ENCODE results near the gene GNRHR. TPM values are rescaled to one million over a fixed set of nuclear protein-coding genes. Genes with fewer than 3 reads are reported as not detected.

GNRHR gene, protein sequence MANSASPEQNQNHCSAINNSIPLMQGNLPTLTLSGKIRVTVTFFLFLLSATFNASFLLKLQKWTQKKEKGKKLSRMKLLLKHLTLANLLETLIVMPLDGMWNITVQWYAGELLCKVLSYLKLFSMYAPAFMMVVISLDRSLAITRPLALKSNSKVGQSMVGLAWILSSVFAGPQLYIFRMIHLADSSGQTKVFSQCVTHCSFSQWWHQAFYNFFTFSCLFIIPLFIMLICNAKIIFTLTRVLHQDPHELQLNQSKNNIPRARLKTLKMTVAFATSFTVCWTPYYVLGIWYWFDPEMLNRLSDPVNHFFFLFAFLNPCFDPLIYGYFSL
- polyA plus RNA-seq (2013, experiment 1 of 2) = not detected
- not detected for polyA plus RNA-seq (2013, experiment 2 of 2)

DNA sequence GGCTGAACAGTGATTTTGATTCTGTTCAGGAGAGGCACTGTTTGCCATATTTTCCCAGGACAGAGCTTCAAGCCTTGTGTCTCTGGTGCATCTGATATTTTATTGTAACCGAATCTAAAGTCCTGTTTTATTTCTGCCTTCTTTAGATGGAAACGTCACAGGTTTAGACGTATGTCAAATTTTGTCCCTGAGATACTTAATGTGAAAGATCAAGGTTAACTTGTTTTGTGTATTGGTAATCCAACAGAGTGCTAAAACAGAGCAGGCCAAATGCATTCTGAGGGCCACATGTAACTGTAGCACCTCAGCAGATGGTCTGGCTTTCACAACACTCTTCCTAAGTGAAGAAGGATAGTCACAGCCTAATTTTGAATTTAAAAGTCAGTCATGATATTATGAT is at the start of gene GNRHR:
TSS of gene GNRHR (minus strand) at position 101 of the 400 bp plus-strand sequence. CDS start at position 48, 53 bp downstream.
- Histone ChIP-seq H3K4ac (ENCODE audit: low read length) (no peak within 1 kb of the TSS), H3K27me3 (ENCODE audit: control insufficient read depth in 3 of 3, insufficient read depth in 3 of 3, low read depth in 1 of 3, low read length in 3 of 3) (no peaks in the 10 kb centered on the region), H3K9me3 (replicated peaks in 1 of 2; ENCODE audit: control insufficient read depth in 2 of 2, insufficient read depth in 1 of 2, low read depth in 1 of 2, low read length in 2 of 2) (no peaks in the 10 kb centered on the region), H3K18ac (ENCODE audit: low read length) (no peak within 1 kb of the TSS), H3K36me3 (replicated peaks in 1 of 2; ENCODE audit: control insufficient read depth in 2 of 2, insufficient read depth in 2 of 2, low read length in 2 of 2) (no peaks in the 10 kb centered on the region), H3K14ac (ENCODE audit: low read length) (no peak within 1 kb of the TSS), H2BK5ac (ENCODE audit: low read length) (no peak within 1 kb of the TSS), H3K23ac (ENCODE audit: low read depth, low read length, poor library complexity) (no peak within 1 kb of the TSS), H2BK12ac (ENCODE audit: low read length) (no peak within 1 kb of the TSS), H4K91ac (ENCODE audit: low read depth, low read length, poor library complexity) (no peak within 1 kb of the TSS), H2AK5ac (ENCODE audit: low read depth, low read length) (no peak within 1 kb of the TSS), H2AFZ (ENCODE audit: low read length) (no peak within 1 kb of the TSS), H3K4me2 (ENCODE audit: insufficient read depth, low read length, poor library complexity, severe bottlenecking) (no peak within 1 kb of the TSS), H3K27ac (replicated peaks; ENCODE audit: low read length) (no peak within 1 kb of the TSS), H3K4me1 (ENCODE audit: control insufficient read depth in 2 of 2, insufficient read depth in 1 of 2, low read depth in 1 of 2, low read length in 2 of 2) (peaks cover 5 to 18% of the 10 kb centered on the region in 2 donors), H3K79me1 (ENCODE audit: low read depth, low read length) (no peaks in the 10 kb centered on the region), H3K4me3 (ENCODE audit: low read length in 2 of 2) (no peak within 1 kb of the TSS), H2BK15ac (ENCODE audit: low read length) (no peak within 1 kb of the TSS), H3K9ac (ENCODE audit: low read depth, low read length, poor library complexity) (no peak within 1 kb of the TSS), H4K8ac (ENCODE audit: low read depth, low read length) (no peak within 1 kb of the TSS), H2BK120ac (ENCODE audit: low read depth, low read length) (no peak within 1 kb of the TSS)
- no peak for DNase-seq (ENCODE audit: low spot score)
- no CpG with 5 or more reads among the region's 3 CpGs for WGBS, 2 donors (ENCODE audit: extremely low coverage in 2 of 2, insufficient read length in 2 of 2, insufficient replicate concordance in 1 of 2)

DNA sequence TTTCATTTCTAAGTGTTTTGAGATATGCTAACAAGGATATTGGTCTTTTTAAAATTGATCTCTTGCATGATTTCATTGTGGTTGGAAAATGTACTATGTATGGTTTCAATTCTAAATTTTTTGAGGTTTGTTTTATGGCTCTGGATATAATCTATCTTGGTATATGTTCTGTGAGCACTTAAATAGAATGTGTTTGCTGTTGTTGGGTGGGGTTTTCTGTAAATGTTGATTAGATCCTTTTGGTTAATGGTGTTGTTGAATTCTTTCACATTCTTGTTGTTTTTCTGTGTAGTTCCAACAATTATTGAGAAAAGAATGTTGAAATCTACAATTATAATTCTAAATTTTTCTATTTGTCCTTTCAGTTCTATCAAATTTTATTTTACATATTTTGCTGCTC is 42.6 kb upstream of the GNRHR start:
- Histone ChIP-seq H3K4ac (ENCODE audit: low read length) (no peak overlapping the region), H3K9ac (ENCODE audit: low read depth, low read length, poor library complexity) (no peak overlapping the region), H2BK120ac (ENCODE audit: low read depth, low read length) (no peak overlapping the region), H2AFZ (ENCODE audit: low read length) (no peak overlapping the region), H4K8ac (ENCODE audit: low read depth, low read length) (no peak overlapping the region), H3K4me3 (ENCODE audit: low read length in 2 of 2) (no peak overlapping the region), H2AK5ac (ENCODE audit: low read depth, low read length) (no peak overlapping the region), H2BK5ac (ENCODE audit: low read length) (no peak overlapping the region), H2BK12ac (ENCODE audit: low read length) (no peak overlapping the region), H3K14ac (ENCODE audit: low read length) (no peak overlapping the region), H3K79me1 (ENCODE audit: low read depth, low read length) (no peaks in the 10 kb centered on the region), H3K36me3 (replicated peaks in 1 of 2; ENCODE audit: control insufficient read depth in 2 of 2, insufficient read depth in 2 of 2, low read length in 2 of 2) (no peaks in the 10 kb centered on the region), H3K4me2 (ENCODE audit: insufficient read depth, low read length, poor library complexity, severe bottlenecking) (no peak overlapping the region), H4K91ac (ENCODE audit: low read depth, low read length, poor library complexity) (no peak overlapping the region), H3K23ac (ENCODE audit: low read depth, low read length, poor library complexity) (no peak overlapping the region), H3K27ac (replicated peaks; ENCODE audit: low read length) (no peak overlapping the region), H3K27me3 (ENCODE audit: control insufficient read depth in 3 of 3, insufficient read depth in 3 of 3, low read depth in 1 of 3, low read length in 3 of 3) (no peaks in the 10 kb centered on the region), H3K4me1 (ENCODE audit: control insufficient read depth in 2 of 2, insufficient read depth in 1 of 2, low read depth in 1 of 2, low read length in 2 of 2) (no peaks in the 10 kb centered on the region), H3K18ac (ENCODE audit: low read length) (no peak overlapping the region), H2BK15ac (ENCODE audit: low read length) (no peak overlapping the region), H3K9me3 (replicated peaks in 1 of 2; ENCODE audit: control insufficient read depth in 2 of 2, insufficient read depth in 1 of 2, low read depth in 1 of 2, low read length in 2 of 2) (no peaks in the 10 kb centered on the region)
- no peak for DNase-seq (ENCODE audit: low spot score)

DNA sequence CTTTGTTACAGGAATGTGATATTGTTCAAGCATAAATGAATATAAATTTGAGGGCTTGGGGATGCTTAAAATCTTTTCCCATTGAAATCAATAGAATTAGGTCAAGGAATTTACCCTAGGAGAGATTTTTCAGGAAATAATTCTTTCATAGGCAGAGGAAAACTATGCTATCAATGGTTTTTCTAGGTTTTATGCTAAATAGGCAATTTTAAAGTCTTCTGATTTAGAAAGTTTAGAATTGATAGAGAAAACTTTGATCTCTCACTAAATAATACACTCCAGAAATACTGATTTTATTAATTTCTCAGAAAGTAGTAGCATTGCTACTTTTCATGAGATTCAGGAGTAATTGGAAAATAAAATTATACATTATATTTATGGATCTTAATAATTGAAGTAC is 36.5 kb upstream of the GNRHR start:
- Histone ChIP-seq H2AK5ac (ENCODE audit: low read depth, low read length) (no peak overlapping the region), H2BK12ac (ENCODE audit: low read length) (no peak overlapping the region), H3K18ac (ENCODE audit: low read length) (no peak overlapping the region), H2AFZ (ENCODE audit: low read length) (no peak overlapping the region), H4K8ac (ENCODE audit: low read depth, low read length) (no peak overlapping the region), H2BK120ac (ENCODE audit: low read depth, low read length) (no peak overlapping the region), H3K4ac (ENCODE audit: low read length) (no peak overlapping the region), H2BK5ac (ENCODE audit: low read length) (no peak overlapping the region), H3K14ac (ENCODE audit: low read length) (no peak overlapping the region), H3K4me1 (ENCODE audit: control insufficient read depth in 2 of 2, insufficient read depth in 1 of 2, low read depth in 1 of 2, low read length in 2 of 2) (no peaks in the 10 kb centered on the region), H3K23ac (ENCODE audit: low read depth, low read length, poor library complexity) (no peak overlapping the region), H3K4me2 (ENCODE audit: insufficient read depth, low read length, poor library complexity, severe bottlenecking) (no peak overlapping the region), H3K4me3 (ENCODE audit: low read length in 2 of 2) (no peak overlapping the region), H2BK15ac (ENCODE audit: low read length) (no peak overlapping the region), H3K79me1 (ENCODE audit: low read depth, low read length) (no peaks in the 10 kb centered on the region), H3K27ac (replicated peaks; ENCODE audit: low read length) (no peak overlapping the region), H3K9ac (ENCODE audit: low read depth, low read length, poor library complexity) (no peak overlapping the region), H3K36me3 (replicated peaks in 1 of 2; ENCODE audit: control insufficient read depth in 2 of 2, insufficient read depth in 2 of 2, low read length in 2 of 2) (no peaks in the 10 kb centered on the region), H3K27me3 (ENCODE audit: control insufficient read depth in 3 of 3, insufficient read depth in 3 of 3, low read depth in 1 of 3, low read length in 3 of 3) (no peaks in the 10 kb centered on the region), H3K9me3 (replicated peaks in 1 of 2; ENCODE audit: control insufficient read depth in 2 of 2, insufficient read depth in 1 of 2, low read depth in 1 of 2, low read length in 2 of 2) (no peaks in the 10 kb centered on the region), H4K91ac (ENCODE audit: low read depth, low read length, poor library complexity) (no peak overlapping the region)
- DNase-seq (ENCODE audit: low spot score) = no peak

DNA sequence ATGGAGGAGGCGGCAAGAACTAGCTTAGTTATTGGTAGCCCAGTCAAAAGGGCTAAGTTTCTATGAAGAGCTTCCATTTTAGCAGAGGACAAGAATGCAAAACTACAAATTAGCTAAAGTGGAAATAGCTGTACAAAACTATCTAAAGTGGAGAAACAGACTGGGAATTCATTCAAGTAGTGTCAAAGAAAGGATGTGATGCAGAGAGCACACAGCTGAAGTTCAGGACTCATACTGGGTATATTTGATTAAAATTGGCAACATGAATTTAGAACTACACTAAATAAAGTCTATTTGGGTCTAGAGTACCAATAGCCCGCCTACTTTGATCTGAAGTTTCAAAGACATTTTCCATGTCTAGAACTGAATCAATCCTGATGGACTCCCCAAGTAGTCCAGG is 33.1 kb upstream of the GNRHR start:
- Histone ChIP-seq H2AK5ac (ENCODE audit: low read depth, low read length) (no peak overlapping the region), H2BK120ac (ENCODE audit: low read depth, low read length) (no peak overlapping the region), H3K4me2 (ENCODE audit: insufficient read depth, low read length, poor library complexity, severe bottlenecking) (no peak overlapping the region), H4K8ac (ENCODE audit: low read depth, low read length) (no peak overlapping the region), H3K27ac (replicated peaks; ENCODE audit: low read length) (no peak overlapping the region), H3K9me3 (replicated peaks in 1 of 2; ENCODE audit: control insufficient read depth in 2 of 2, insufficient read depth in 1 of 2, low read depth in 1 of 2, low read length in 2 of 2) (no peaks in the 10 kb centered on the region), H4K91ac (ENCODE audit: low read depth, low read length, poor library complexity) (no peak overlapping the region), H3K18ac (ENCODE audit: low read length) (no peak overlapping the region), H3K4me1 (ENCODE audit: control insufficient read depth in 2 of 2, insufficient read depth in 1 of 2, low read depth in 1 of 2, low read length in 2 of 2) (no peaks in the 10 kb centered on the region), H2BK5ac (ENCODE audit: low read length) (no peak overlapping the region), H3K23ac (ENCODE audit: low read depth, low read length, poor library complexity) (no peak overlapping the region), H3K36me3 (replicated peaks in 1 of 2; ENCODE audit: control insufficient read depth in 2 of 2, insufficient read depth in 2 of 2, low read length in 2 of 2) (no peaks in the 10 kb centered on the region), H3K79me1 (ENCODE audit: low read depth, low read length) (no peaks in the 10 kb centered on the region), H3K4ac (ENCODE audit: low read length) (no peak overlapping the region), H3K4me3 (ENCODE audit: low read length in 2 of 2) (no peak overlapping the region), H2BK12ac (ENCODE audit: low read length) (no peak overlapping the region), H2AFZ (ENCODE audit: low read length) (no peak overlapping the region), H3K14ac (ENCODE audit: low read length) (no peak overlapping the region), H2BK15ac (ENCODE audit: low read length) (no peak overlapping the region), H3K27me3 (ENCODE audit: control insufficient read depth in 3 of 3, insufficient read depth in 3 of 3, low read depth in 1 of 3, low read length in 3 of 3) (no peaks in the 10 kb centered on the region), H3K9ac (ENCODE audit: low read depth, low read length, poor library complexity) (no peak overlapping the region)
- no CpG with 5 or more reads among the region's 2 CpGs for WGBS, 2 donors (ENCODE audit: extremely low coverage in 2 of 2, insufficient read length in 2 of 2, insufficient replicate concordance in 1 of 2)
- no peak for DNase-seq (ENCODE audit: low spot score)
